BE2C (cell line): ENCODE measurements around the gene TRDN. TPM values are rescaled to one million over a fixed set of nuclear protein-coding genes. Genes with fewer than 3 reads are reported as not detected.

ENCODE experiments used
- DNase-seq: peaks from one replicate; pipeline ENCODE4 v3.0.0-alpha.2; 2020
- H3K27me3 ChIP-seq: fragments of 250-450 bp; sonication (Bioruptor Pico); 2 replicates; pipeline ENCODE4 v1.5.1; 2020; ENCODE audit warnings: mild to moderate bottlenecking
- H3K36me3 ChIP-seq: fragments of 250-450 bp; sonication (Bioruptor Pico); 2 replicates; pipeline ENCODE4 v1.5.1; 2020; ENCODE audit warnings: mild to moderate bottlenecking
- H3K4me1 ChIP-seq: fragments of 250-450 bp; sonication (Bioruptor Pico); 2 replicates; pipeline ENCODE4 v1.5.1; 2020
- H3K4me3 ChIP-seq: 2 replicates; pipeline ENCODE4 v1.5.1; 2011; ENCODE audit warnings: low read depth, low read length
- H3K9me3 ChIP-seq: fragments of 250-450 bp; sonication (Bioruptor Pico); 2 replicates; pipeline ENCODE4 v1.5.1; 2020
- CTCF ChIP-seq: IDR thresholded peaks from 2 replicates; pipeline ENCODE4 v1.5.1; 2012; ENCODE audit warnings: mild to moderate bottlenecking, low read depth, low read length
- polyA plus RNA-seq: library from polyadenylated mRNA; unstranded; fragments of >200 nt; gene quantifications from one replicate; pipeline ENCODE4 v1.2.1, GENCODE V29; 2012; ENCODE audit warnings: low read depth, missing spikeins; ENCODE audit not compliant: insufficient read length, insufficient read depth

TRDN gene
- 0.19 TPM for polyA plus RNA-seq

GRCh38 chr6:123636782-123637181 lies at the start of gene TRDN:
Gene TRDN (minus strand): TSS chr6:123636950. CDS start chr6:123636775, 175 bp downstream.
- no peak for DNase-seq
- Histone ChIP-seq H3K4me3 (no peak within 1 kb of the TSS), H3K27me3 (no peaks in the 10 kb centered on the region), H3K36me3 (no peaks in the 10 kb centered on the region), H3K9me3 (no peaks in the 10 kb centered on the region), H3K4me1 (no peaks in the 10 kb centered on the region)
- no peak for TF ChIP-seq CTCF

GRCh38 chr6:123681957-123682462 lies 45.3 kb upstream of the TRDN start:
- no peak for DNase-seq
- H3K27me3 ChIP-seq = no peaks in the 10 kb centered on the region
- H3K36me3 ChIP-seq = no peaks in the 10 kb centered on the region
- no peaks in the 10 kb centered on the region for H3K4me1 ChIP-seq
- no peak for TF ChIP-seq CTCF
- no peak overlapping the region for H3K4me3 ChIP-seq
- H3K9me3 ChIP-seq = no peaks in the 10 kb centered on the region

GRCh38 chr6:123677897-123678296 lies 41.1 kb upstream of the TRDN start:
- no peaks in the 10 kb centered on the region for H3K4me1 ChIP-seq
- no peaks in the 10 kb centered on the region for H3K36me3 ChIP-seq
- no peaks in the 10 kb centered on the region for H3K27me3 ChIP-seq
- no peaks in the 10 kb centered on the region for H3K9me3 ChIP-seq
- no peak for TF ChIP-seq CTCF
- H3K4me3 ChIP-seq = no peak overlapping the region
- no peak for DNase-seq

GRCh38 chr6:123676793-123677192 lies 40.0 kb upstream of the TRDN start:
- no peaks in the 10 kb centered on the region for H3K9me3 ChIP-seq
- no peak for TF ChIP-seq CTCF

GRCh38 chr6:123668965-123669591 lies 32.3 kb upstream of the TRDN start:
- no peaks in the 10 kb centered on the region for H3K9me3 ChIP-seq
- no peaks in the 10 kb centered on the region for H3K36me3 ChIP-seq
- H3K27me3 ChIP-seq = no peaks in the 10 kb centered on the region
- no peak for DNase-seq
- TF ChIP-seq CTCF = no peak
- no peaks in the 10 kb centered on the region for H3K4me1 ChIP-seq
- no peak overlapping the region for H3K4me3 ChIP-seq

More at GRCh38 chr6:123676793-123677192, 40.0 kb upstream of the TRDN start:
- Histone ChIP-seq H3K36me3 (no peaks in the 10 kb centered on the region), H3K27me3 (no peaks in the 10 kb centered on the region), H3K4me3 (no peak overlapping the region), H3K4me1 (no peaks in the 10 kb centered on the region)
- no peak for DNase-seq

- TF ChIP-seq CTCF = no peak
- DNase-seq = no peak
- no peaks in the 10 kb centered on the region for H3K9me3 ChIP-seq
- no peaks in the 10 kb centered on the region for H3K27me3 ChIP-seq
- no peaks in the 10 kb centered on the region for H3K36me3 ChIP-seq
- H3K4me1 ChIP-seq = no peaks in the 10 kb centered on the region
- no peak overlapping the region for H3K4me3 ChIP-seq
Measured at GRCh38 chr6:123668063-123668462, 31.3 kb upstream of the TRDN start.
